B cell (primary cell): ENCODE measurements around the gene PSMD8. TPM values are rescaled to one million over a fixed set of nuclear protein-coding genes. Genes with fewer than 3 reads are reported as not detected.
"Not testable (repeated sequence)": the region's sequence is repeated elsewhere in the genome, so short reads cannot be mapped to it uniquely, and the experiment has no call there.

Experiments
- ATAC-seq: fragments of 200-7000 bp; cut with Tn5 transposase; one replicate; pipeline ENCODE4 v1.10.0; 2021; ENCODE audit warnings: low read depth, mild to moderate bottlenecking, moderate number of reproducible peaks, moderate library complexity
- CTCF ChIA-PET: fragments of 350-600 bp; sonication (Branson Sonifier 250); formaldehyde crosslinking; loops from one replicate; lab custom pipeline; 2021; ENCODE audit warnings: antibody characterized with exemption, inconsistent platforms; lab: Charles Lee
- POLR2A ChIA-PET: fragments of 350-600 bp; sonication (Branson Sonifier 250); formaldehyde crosslinking; loops from one replicate; lab custom pipeline; 2021; ENCODE audit warnings: antibody characterized with exemption; lab: Charles Lee
- DNase-seq: peaks from one replicate; pipeline ENCODE4 v3.0.0; 2013
- H2AFZ ChIP-seq: 2 replicates; pipeline ENCODE4 v1.6.1; 2012; ENCODE audit warnings: mild to moderate bottlenecking, low read depth, low read length; ENCODE audit not compliant: insufficient read depth, poor library complexity, severe bottlenecking
- H3K27ac ChIP-seq, 2 donors: 1 replicate in 1 of 2; 2 replicates in 1 of 2; pipeline ENCODE4 v1.5.1; 2012 to 2013; ENCODE audit warnings: low read length in 2 of 2, mild to moderate bottlenecking in 2 of 2, moderate library complexity in 1 of 2
- H3K27me3 ChIP-seq, 4 experiments: fragments of 200-600 bp in 1 of 4; sonication (generic) in 1 of 4; replicated peaks in 1 of 4; 1 replicate in 2 of 4; 2 replicates in 2 of 4; pipeline versions ENCODE4 v1.6.1 to v1.7.0; 2013 to 2016; ENCODE audit warnings: low read length in 3 of 4, mild to moderate bottlenecking in 2 of 4, mixed read lengths in 1 of 4, moderate library complexity in 1 of 4; ENCODE audit not compliant: insufficient read depth in 4 of 4, control insufficient read depth in 3 of 4; ENCODE audit errors: control extremely low read depth in 1 of 4
- H3K36me3 ChIP-seq, 2 experiments: replicated peaks in 1 of 2; 1 replicate in 1 of 2; 2 replicates in 1 of 2; pipeline versions ENCODE4 v1.6.1 to v1.7.1; 2013; ENCODE audit warnings: low read length in 1 of 2; ENCODE audit not compliant: insufficient read depth in 2 of 2, control insufficient read depth in 1 of 2; ENCODE audit errors: control extremely low read depth in 1 of 2, extremely low read depth in 1 of 2
- H3K4me1 ChIP-seq, 2 donors: fragments of 200-600 bp in 1 of 2; sonication (generic) in 1 of 2; 1 replicate in 1 of 2; 2 replicates in 1 of 2; pipeline versions ENCODE4 v1.5.1 to v1.6.1; 2013 to 2017; ENCODE audit warnings: low read length in 2 of 2; ENCODE audit not compliant: control insufficient read depth in 2 of 2, insufficient read depth in 2 of 2
- H3K4me2 ChIP-seq: replicated peaks from 2 replicates; pipeline ENCODE3; 2012; ENCODE audit warnings: mild to moderate bottlenecking, low read depth, low read length; ENCODE audit not compliant: poor library complexity, severe bottlenecking
- H3K4me3 ChIP-seq, 5 experiments: fragments of 200-600 bp in 1 of 5; sonication (generic) in 1 of 5; 1 replicate in 3 of 5; 2 replicates in 2 of 5; pipeline versions ENCODE4 v1.5.1 to v1.7.0; 2011 to 2016; ENCODE audit warnings: low read length in 4 of 5, mild to moderate bottlenecking in 4 of 5, low read depth in 2 of 5, control low read depth in 1 of 5, moderate library complexity in 1 of 5; ENCODE audit not compliant: insufficient read depth in 1 of 5; ENCODE audit errors: control extremely low read depth in 1 of 5, extremely low read depth in 1 of 5
- H3K79me2 ChIP-seq: fragments of 200-600 bp; sonication (generic); one replicate; pipeline ENCODE4 v1.6.0; 2016; ENCODE audit warnings: low read length; ENCODE audit not compliant: control insufficient read depth, insufficient read depth
- H3K9ac ChIP-seq: fragments of 200-600 bp; sonication (generic); 2 replicates; pipeline ENCODE4 v1.6.1; 2017; ENCODE audit warnings: mild to moderate bottlenecking, low read length, moderate library complexity
- H3K9me3 ChIP-seq, 3 donors: one replicate each; pipeline versions ENCODE4 v1.6.1 to v1.7.1; 2013; ENCODE audit warnings: low read length in 2 of 3; ENCODE audit not compliant: control insufficient read depth in 2 of 3, insufficient read depth in 1 of 3; ENCODE audit errors: control extremely low read depth in 1 of 3
- H4K20me1 ChIP-seq: 2 replicates; pipeline ENCODE4 v1.6.0; 2012; ENCODE audit warnings: mild to moderate bottlenecking, low read length; ENCODE audit not compliant: insufficient read depth, control insufficient read depth, poor library complexity, severe bottlenecking
- H3K27ac Mint-ChIP-seq: one replicate; pipeline ENCODE4 v1.8.0; 2021; ENCODE audit warnings: mixed read lengths
- H3K27me3 Mint-ChIP-seq: one replicate; pipeline ENCODE4 v1.8.0; 2021; ENCODE audit warnings: mixed read lengths
- H3K4me1 Mint-ChIP-seq: one replicate; pipeline ENCODE4 v1.8.0; 2021; ENCODE audit warnings: mixed read lengths
- H3K4me3 Mint-ChIP-seq: one replicate; pipeline ENCODE4 v1.8.0; 2021; ENCODE audit warnings: mixed read lengths
- H3K9me3 Mint-ChIP-seq: one replicate; pipeline ENCODE4 v1.8.0; 2022; ENCODE audit warnings: mixed read lengths; ENCODE audit not compliant: insufficient read depth
- EZH2 ChIP-seq: IDR thresholded peaks from 2 replicates; pipeline ENCODE4 v1.6.1; 2012; ENCODE audit warnings: borderline replicate concordance, low read depth, mild to moderate bottlenecking, moderate library complexity, low read length; ENCODE audit not compliant: insufficient read depth, poor library complexity, severe bottlenecking
- WGBS: methylation state at CpG from one replicate; pipeline ENCODE4 v1.1.5; 2013; ENCODE audit warnings: missing lambda C conversion rate; ENCODE audit not compliant: insufficient coverage; 5-methylcytosine and 5-hydroxymethylcytosine counted together
- intact Hi-C: fragments of 100-400 bp; cut with micrococcal nuclease; formaldehyde crosslinking; loops from one replicate; pipeline ENCODE4 v1.10.0; 2022
- polyA plus RNA-seq: library from polyadenylated mRNA; depleted of rRNA; stranded (reverse); fragments of >200 nt; gene quantifications from 2 replicates; pipeline ENCODE4 v1.2.3, GENCODE V29; 2012
- total RNA-seq, 2 donors: library from RNA; stranded (reverse); fragments of 120-200 nt in 1 of 2; gene quantifications; 1 replicate in 1 of 2; 2 replicates in 1 of 2; pipeline versions ENCODE4 v1.2.3 to v1.2.4, GENCODE V29; 2013 to 2022
- TF ChIP-seq, protein P1 (sequence below): fragments of 200-600 bp; IDR thresholded peaks from one replicate; pipeline ENCODE4 v1.8.0; 2022; ENCODE audit warnings: antibody characterized with exemption, mild to moderate bottlenecking

PSMD8 gene
- total and polyA plus RNA-seq, 2 donors (not counting 1 experiment from before 2014, with no cell fraction given) = 88.1 to 122 TPM

DNA sequence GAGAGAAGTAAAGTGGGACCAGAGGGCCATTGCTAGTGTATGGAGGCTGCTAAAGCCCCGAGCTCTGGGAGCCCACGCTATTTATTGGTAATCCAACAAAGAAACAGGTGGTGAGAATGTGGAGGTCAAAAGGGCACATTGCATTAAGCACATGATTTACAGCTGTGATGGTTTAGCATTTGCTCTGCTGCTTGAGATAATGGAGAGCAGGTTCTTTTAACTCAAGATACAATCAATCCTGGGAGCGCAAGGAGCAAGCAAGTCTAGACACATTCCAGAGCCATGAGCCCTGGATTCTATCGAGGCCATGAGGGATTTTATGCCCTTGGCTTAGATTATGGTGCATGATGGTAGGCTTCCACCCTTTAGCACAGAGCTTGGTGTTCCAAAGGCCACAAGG lies 35.4 kb upstream of the PSMD8 start:
- not testable (repeated sequence) for ATAC-seq, H3K27ac Mint-ChIP-seq, H3K36me3 ChIP-seq, H2AFZ ChIP-seq, H3K9me3 ChIP-seq, H3K4me3 Mint-ChIP-seq, H4K20me1 ChIP-seq, H3K27me3 Mint-ChIP-seq, H3K9me3 Mint-ChIP-seq, H3K4me3 ChIP-seq, H3K27me3 ChIP-seq, H3K27ac ChIP-seq, H3K4me2 ChIP-seq, DNase-seq, H3K79me2 ChIP-seq, H3K9ac ChIP-seq
- intact Hi-C loops = loop anchor here (5.0 to 10.0 kb wide), 4 partner anchors 562 to 1262 kb away; partner anchors contain the start of genes ZNF383, ZNF420, ZNF573 and ZNF585B
- CTCF ChIA-PET = interaction anchor here (0.8 kb wide), 1 partner anchor 83 kb away, joined by 3 read pairs; no protein-coding TSS in a partner anchor
- POLR2A ChIA-PET = interaction anchor here (0.7 to 2.5 kb wide), 2 partner anchors 19 to 35 kb away, joined by 3 to 11 read pairs; partner anchors contain the start of gene PSMD8
- peaks cover 13% of the 10 kb centered on the region for H3K4me1 Mint-ChIP-seq
- H3K4me1 ChIP-seq = peaks cover 5 to 11% of the 10 kb centered on the region in 2 donors
- WGBS = 92% methylated on average over 2 of the region's 4 CpGs

- Histone ChIP-seq H3K4me1 (peaks cover 5 to 7% of the 10 kb centered on the region in 2 donors), H3K9ac (no peak overlapping the region), H3K79me2 (peaks cover 8% of the 10 kb centered on the region), H2AFZ (no peak overlapping the region), H4K20me1 (no peaks in the 10 kb centered on the region), H3K4me2 (no peak overlapping the region), H3K9me3 (no peaks in the 10 kb centered on the region), H3K4me3 (no peak overlapping the region), H3K27me3 (no peaks in the 10 kb centered on the region), H3K27ac (no peak overlapping the region), H3K36me3 (no peaks in the 10 kb centered on the region)
- ChIA-PET POLR2A (no interaction called here), CTCF (no interaction called here)
- H3K4me3 Mint-ChIP-seq = no peak overlapping the region
- DNase-seq (no peak), ATAC-seq (no peak)
- intact Hi-C loops = no loop called here
- 100% methylated on average over 2 of the region's 2 CpGs for WGBS
- TF ChIP-seq, protein P1, sequence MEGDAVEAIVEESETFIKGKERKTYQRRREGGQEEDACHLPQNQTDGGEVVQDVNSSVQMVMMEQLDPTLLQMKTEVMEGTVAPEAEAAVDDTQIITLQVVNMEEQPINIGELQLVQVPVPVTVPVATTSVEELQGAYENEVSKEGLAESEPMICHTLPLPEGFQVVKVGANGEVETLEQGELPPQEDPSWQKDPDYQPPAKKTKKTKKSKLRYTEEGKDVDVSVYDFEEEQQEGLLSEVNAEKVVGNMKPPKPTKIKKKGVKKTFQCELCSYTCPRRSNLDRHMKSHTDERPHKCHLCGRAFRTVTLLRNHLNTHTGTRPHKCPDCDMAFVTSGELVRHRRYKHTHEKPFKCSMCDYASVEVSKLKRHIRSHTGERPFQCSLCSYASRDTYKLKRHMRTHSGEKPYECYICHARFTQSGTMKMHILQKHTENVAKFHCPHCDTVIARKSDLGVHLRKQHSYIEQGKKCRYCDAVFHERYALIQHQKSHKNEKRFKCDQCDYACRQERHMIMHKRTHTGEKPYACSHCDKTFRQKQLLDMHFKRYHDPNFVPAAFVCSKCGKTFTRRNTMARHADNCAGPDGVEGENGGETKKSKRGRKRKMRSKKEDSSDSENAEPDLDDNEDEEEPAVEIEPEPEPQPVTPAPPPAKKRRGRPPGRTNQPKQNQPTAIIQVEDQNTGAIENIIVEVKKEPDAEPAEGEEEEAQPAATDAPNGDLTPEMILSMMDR = no peak
- no peak for TF ChIP-seq EZH2
- H3K27me3 Mint-ChIP-seq = no peaks in the 10 kb centered on the region
- H3K27ac Mint-ChIP-seq = no peak overlapping the region
- H3K4me1 Mint-ChIP-seq = peaks cover 13% of the 10 kb centered on the region
- no peaks in the 10 kb centered on the region for H3K9me3 Mint-ChIP-seq
Measured at GRCh38 chr19:38340927-38341326, 33.4 kb upstream of the PSMD8 start.
